ENCODE data around the gene BRD8. TPM values are rescaled to one million over a fixed set of nuclear protein-coding genes. Genes with fewer than 3 reads are reported as not detected.

Gene BRD8
- total and polyA plus RNA-seq, 2 donors (not counting 1 experiment from before 2014, with no cell fraction given) = 22.9 to 98.9 TPM

DNA sequence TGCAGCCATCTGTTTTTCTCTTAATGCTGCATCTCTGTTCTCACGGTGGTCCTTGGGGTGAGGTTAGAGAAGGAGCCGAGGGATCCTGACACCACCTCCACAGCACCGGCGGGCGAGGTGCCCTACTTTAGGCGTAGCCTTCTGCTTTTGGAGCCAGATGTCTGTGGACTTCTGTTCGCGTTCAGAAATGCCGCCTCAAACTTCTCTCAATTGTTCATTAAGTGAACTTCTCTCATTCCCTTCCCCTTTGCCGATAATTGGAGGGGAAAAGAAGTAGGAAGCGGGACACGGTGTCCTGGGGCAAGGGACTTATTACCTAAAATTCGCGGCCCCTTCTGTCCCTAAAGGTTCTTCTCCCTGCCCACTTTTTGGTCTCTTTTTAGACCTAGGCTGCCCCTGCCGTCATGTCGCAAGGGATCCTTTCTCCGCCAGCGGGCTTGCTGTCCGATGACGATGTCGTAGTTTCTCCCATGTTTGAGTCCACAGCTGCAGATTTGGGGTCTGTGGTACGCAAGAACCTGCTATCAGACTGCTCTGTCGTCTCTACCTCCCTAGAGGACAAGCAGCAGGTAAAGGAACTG, 937 bp upstream of the BRD8 start:
- no peak overlapping the region for H3K27ac ChIP-seq (ENCODE audit: low read length in 2 of 2)

More for the DNA sequence above, 937 bp upstream of the BRD8 start:
- DNase-seq (no peak), ATAC-seq (ENCODE audit: low read depth) (no peak)
- no peak overlapping the region for H3K27ac Mint-ChIP-seq
- intact Hi-C loops (cut with micrococcal nuclease) = loop anchor here (2.0 kb wide), 1 partner anchor 147 kb away; the partner anchor contains the start of gene FAM13B
- Histone ChIP-seq H3K9me3 (ENCODE audit: control extremely low read depth in 1 of 3, control insufficient read depth in 2 of 3, insufficient read depth in 1 of 3, low read length in 2 of 3) (no peaks in the 10 kb centered on the region), H3K4me1 (ENCODE audit: control insufficient read depth in 2 of 2, insufficient read depth in 2 of 2, low read length in 2 of 2) (peaks cover 11 to 18% of the 10 kb centered on the region in 2 donors), H3K27me3 (replicated peaks in 1 of 4; ENCODE audit: control extremely low read depth in 1 of 4, control insufficient read depth in 3 of 4, insufficient read depth in 4 of 4, low read length in 3 of 4) (no peaks in the 10 kb centered on the region), H3K4me3 (ENCODE audit: control extremely low read depth in 1 of 5, extremely low read depth in 1 of 5, insufficient read depth in 1 of 5, low read depth in 2 of 5, low read length in 4 of 5) (peak overlapping the region; percentile 73 to 99 (median 87)), H3K79me2 (ENCODE audit: control insufficient read depth, insufficient read depth, low read length) (peaks cover 34% of the 10 kb centered on the region), H3K9ac (ENCODE audit: low read length) (peak overlapping the region; percentile 92), H4K20me1 (ENCODE audit: control insufficient read depth, insufficient read depth, low read length, poor library complexity, severe bottlenecking) (no peaks in the 10 kb centered on the region), H3K4me2 (replicated peaks; ENCODE audit: low read depth, low read length, poor library complexity, severe bottlenecking) (peak overlapping the region; percentile 85), H2AFZ (ENCODE audit: insufficient read depth, low read depth, low read length, poor library complexity, severe bottlenecking) (peak overlapping the region; percentile 95), H3K36me3 (replicated peaks in 1 of 2; ENCODE audit: control extremely low read depth in 1 of 2, control insufficient read depth in 1 of 2, extremely low read depth in 1 of 2, insufficient read depth in 2 of 2, low read length in 1 of 2) (no peaks in the 10 kb centered on the region)
- ChIA-PET POLR2A (interaction anchor here (0.6 to 1.1 kb wide), 4 partner anchors 22 to 426 kb away, joined by 3 to 4 read pairs (median 4); partner anchors contain the start of genes ETF1 and FAM53C), CTCF (interaction anchor here (0.6 to 2.6 kb wide), 8 partner anchors 48 to 325 kb away, joined by 3 to 9 read pairs (median 4); no protein-coding TSS in a partner anchor)
- peaks cover 7% of the 10 kb centered on the region for H3K4me1 Mint-ChIP-seq
- 12% methylated on average over 10 of the region's 23 CpGs for WGBS (ENCODE audit: insufficient coverage)
- H3K27me3 Mint-ChIP-seq = no peaks in the 10 kb centered on the region
- H3K9me3 Mint-ChIP-seq (ENCODE audit: insufficient read depth) = no peaks in the 10 kb centered on the region
- no peak overlapping the region for H3K4me3 Mint-ChIP-seq
- TF ChIP-seq, protein P1, sequence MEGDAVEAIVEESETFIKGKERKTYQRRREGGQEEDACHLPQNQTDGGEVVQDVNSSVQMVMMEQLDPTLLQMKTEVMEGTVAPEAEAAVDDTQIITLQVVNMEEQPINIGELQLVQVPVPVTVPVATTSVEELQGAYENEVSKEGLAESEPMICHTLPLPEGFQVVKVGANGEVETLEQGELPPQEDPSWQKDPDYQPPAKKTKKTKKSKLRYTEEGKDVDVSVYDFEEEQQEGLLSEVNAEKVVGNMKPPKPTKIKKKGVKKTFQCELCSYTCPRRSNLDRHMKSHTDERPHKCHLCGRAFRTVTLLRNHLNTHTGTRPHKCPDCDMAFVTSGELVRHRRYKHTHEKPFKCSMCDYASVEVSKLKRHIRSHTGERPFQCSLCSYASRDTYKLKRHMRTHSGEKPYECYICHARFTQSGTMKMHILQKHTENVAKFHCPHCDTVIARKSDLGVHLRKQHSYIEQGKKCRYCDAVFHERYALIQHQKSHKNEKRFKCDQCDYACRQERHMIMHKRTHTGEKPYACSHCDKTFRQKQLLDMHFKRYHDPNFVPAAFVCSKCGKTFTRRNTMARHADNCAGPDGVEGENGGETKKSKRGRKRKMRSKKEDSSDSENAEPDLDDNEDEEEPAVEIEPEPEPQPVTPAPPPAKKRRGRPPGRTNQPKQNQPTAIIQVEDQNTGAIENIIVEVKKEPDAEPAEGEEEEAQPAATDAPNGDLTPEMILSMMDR (IDR thresholded peaks at IDR 0.05) = no peak
- no peak for TF ChIP-seq EZH2 (IDR thresholded peaks at IDR 0.05; ENCODE audit: borderline replicate concordance, insufficient read depth, low read depth, low read length, poor library complexity, severe bottlenecking)

Data from B cell (primary cell).